Right atrium auricular region (tissue), 2 donors: ENCODE data around the gene PCDHGC4. TPM values are rescaled to one million over a fixed set of nuclear protein-coding genes. Genes with fewer than 3 reads are reported as not detected.

Experiments
- DNase-seq: peaks from one replicate; pipeline ENCODE4 v3.0.0-alpha.2; 2019; ENCODE audit warnings: low spot score
- H3K27ac ChIP-seq, 2 donors: fragments of 200-600 bp; sonication (generic); 1 replicate in 1 of 2; 2 replicates in 1 of 2; pipeline ENCODE4 v1.5.1; 2016 to 2019
- H3K27me3 ChIP-seq, 2 donors: fragments of 200-600 bp; sonication (generic); one replicate each; pipeline versions ENCODE4 v1.5.1 to v1.6.0; 2017 to 2019
- H3K36me3 ChIP-seq: fragments of 200-600 bp; sonication (generic); one replicate; pipeline ENCODE4 v1.5.1; 2016
- H3K4me1 ChIP-seq, 2 donors: fragments of 200-600 bp; sonication (generic); one replicate each; pipeline versions ENCODE4 v1.5.1 to v1.6.0; 2017 to 2019
- H3K4me3 ChIP-seq, 2 donors: fragments of 200-600 bp; sonication (generic); 1 replicate in 1 of 2; 2 replicates in 1 of 2; pipeline ENCODE4 v1.5.1; 2017 to 2019; ENCODE audit warnings: mild to moderate bottlenecking in 1 of 2, moderate library complexity in 1 of 2
- H3K9me3 ChIP-seq, 2 donors: fragments of 200-600 bp; sonication (generic); one replicate each; pipeline ENCODE4 v1.5.1; 2019
- total RNA-seq, 2 donors: library from RNA; depleted of rRNA; stranded (reverse); fragments of >200 nt; gene quantifications; one replicate each; pipeline ENCODE4 v1.1.0, GENCODE V29; 2016
- TF ChIP-seq, protein P1 (sequence below), 2 donors: fragments of 200-600 bp; sonication (generic); IDR thresholded peaks; one replicate each; pipeline ENCODE4 v1.5.1; 2019; ENCODE audit warnings: antibody characterized with exemption in 2 of 2

PCDHGC4 gene
- total RNA-seq, 2 donors from 2014 or later = 1.5 to 1.7 TPM

DNA sequence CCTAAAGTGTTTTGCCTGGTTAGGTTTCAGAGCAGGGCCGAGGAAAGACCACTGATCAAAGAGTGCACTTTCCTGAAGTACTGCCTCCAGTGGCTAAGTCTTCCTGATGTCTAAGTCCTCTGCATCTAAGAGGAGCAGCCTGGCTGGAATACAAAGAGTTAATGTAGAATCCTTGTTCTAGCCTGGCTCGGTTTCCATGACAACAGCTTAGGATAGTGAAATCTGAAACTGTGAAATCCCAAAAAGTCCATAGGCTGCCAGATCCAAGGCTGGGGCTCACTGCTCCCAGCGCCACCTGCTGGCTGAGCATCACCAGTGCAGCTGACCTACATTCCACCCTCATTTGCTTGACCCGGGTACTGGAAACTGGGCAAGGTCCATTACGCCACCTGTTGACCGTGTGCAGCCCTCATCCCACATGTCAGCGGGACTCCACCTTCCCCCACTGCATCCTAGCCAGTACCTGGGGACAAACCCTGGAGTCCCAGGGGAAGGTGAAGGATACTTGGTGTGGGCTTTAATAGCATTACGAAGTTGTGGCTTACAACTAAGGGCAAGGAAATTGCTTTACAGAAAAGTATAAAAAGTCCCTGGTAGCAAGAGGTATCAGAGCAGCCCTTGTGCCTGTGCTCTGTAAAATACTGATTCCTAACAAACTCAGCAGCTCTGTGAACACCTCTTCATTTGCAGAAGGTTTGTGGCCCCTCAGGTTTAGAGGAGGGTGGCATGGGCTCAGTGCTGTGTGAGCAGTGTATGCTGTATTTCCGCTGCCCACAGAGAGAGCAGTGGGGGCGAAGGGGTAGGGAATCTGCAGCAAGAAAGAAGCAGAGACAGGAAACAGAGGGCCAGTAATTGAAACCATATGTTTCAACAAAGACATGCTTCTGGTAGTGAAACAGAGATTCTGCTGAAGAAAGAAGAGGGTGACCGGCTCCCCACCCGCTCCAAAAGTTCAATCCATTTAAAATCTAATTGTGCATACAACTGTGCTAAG is 40.1 kb downstream of the PCDHGC4 start:
- H3K4me1 ChIP-seq = peaks cover 0 to 64% of the 10 kb centered on the region in 2 donors
- TF ChIP-seq, protein P1, sequence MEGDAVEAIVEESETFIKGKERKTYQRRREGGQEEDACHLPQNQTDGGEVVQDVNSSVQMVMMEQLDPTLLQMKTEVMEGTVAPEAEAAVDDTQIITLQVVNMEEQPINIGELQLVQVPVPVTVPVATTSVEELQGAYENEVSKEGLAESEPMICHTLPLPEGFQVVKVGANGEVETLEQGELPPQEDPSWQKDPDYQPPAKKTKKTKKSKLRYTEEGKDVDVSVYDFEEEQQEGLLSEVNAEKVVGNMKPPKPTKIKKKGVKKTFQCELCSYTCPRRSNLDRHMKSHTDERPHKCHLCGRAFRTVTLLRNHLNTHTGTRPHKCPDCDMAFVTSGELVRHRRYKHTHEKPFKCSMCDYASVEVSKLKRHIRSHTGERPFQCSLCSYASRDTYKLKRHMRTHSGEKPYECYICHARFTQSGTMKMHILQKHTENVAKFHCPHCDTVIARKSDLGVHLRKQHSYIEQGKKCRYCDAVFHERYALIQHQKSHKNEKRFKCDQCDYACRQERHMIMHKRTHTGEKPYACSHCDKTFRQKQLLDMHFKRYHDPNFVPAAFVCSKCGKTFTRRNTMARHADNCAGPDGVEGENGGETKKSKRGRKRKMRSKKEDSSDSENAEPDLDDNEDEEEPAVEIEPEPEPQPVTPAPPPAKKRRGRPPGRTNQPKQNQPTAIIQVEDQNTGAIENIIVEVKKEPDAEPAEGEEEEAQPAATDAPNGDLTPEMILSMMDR (IDR thresholded peaks at IDR 0.05) = peak; percentile 99 to 100
- no peaks in the 10 kb centered on the region for H3K27me3 ChIP-seq
- no peak overlapping the region for H3K4me3 ChIP-seq
- peak; percentile 96 for DNase-seq
- H3K36me3 ChIP-seq = peaks cover 50% of the 10 kb centered on the region
- H3K9me3 ChIP-seq = no peaks in the 10 kb centered on the region
- H3K27ac ChIP-seq = peak overlapping the region; percentile 38 to 66

- Histone ChIP-seq H3K4me1 (peaks cover 0 to 62% of the 10 kb centered on the region in 2 donors), H3K27ac (peak overlapping the region; percentile 38 to 66), H3K36me3 (peaks cover 44% of the 10 kb centered on the region), H3K9me3 (no peaks in the 10 kb centered on the region), H3K27me3 (no peaks in the 10 kb centered on the region), H3K4me3 (no peak overlapping the region)
- TF ChIP-seq, protein P1 (IDR thresholded peaks at IDR 0.05) = no peak
- DNase-seq = no peak
These were observed 40.8 kb downstream of the PCDHGC4 start for GRCh38 chr5:141525653-141526052.

- Histone ChIP-seq H3K9me3 (no peaks in the 10 kb centered on the region), H3K4me3 (no peak overlapping the region), H3K27me3 (no peaks in the 10 kb centered on the region), H3K27ac (peak overlapping the region; percentile 73 to 77), H3K36me3 (peaks cover 48% of the 10 kb centered on the region), H3K4me1 (peaks cover 0 to 45% of the 10 kb centered on the region in 2 donors)
- no peak for DNase-seq
- TF ChIP-seq, protein P1 (IDR thresholded peaks at IDR 0.05) = no peak
These were observed 42.6 kb downstream of the PCDHGC4 start for GRCh38 chr5:141527426-141527825.

DNA sequence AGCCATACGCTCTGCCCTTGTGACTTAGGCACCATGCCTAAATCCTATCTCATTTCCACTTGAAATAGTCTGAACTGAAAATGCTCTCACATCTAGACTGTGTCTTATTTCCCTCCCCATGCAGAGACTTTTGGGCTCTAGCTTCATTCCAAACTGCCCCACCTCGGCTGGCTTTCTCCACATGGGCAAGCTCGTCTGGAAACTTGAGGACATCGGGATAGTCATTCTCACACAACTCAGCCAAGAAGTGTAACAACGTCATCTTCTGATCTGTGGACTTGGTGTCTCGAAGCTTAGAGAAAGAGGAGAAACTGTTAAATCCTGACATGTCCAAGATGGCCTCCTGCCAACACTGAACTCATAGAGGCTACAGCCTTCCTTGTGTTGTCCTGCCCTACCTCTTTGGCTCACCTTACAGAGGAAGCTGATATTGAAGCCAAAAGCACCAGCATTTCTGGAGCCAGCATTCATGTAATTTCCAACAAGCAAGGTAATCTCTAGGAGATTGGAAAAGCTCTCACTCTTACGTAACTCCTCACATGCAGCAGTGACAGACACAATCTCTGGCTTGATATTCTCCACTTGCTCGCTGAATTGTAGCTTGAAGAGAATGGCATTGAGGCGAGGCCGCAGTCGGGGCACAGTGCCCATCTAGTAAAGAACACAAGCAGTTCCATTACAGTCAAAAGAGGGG is 43.6 kb downstream of the PCDHGC4 start:
- Histone ChIP-seq H3K9me3 (no peaks in the 10 kb centered on the region), H3K4me1 (peaks cover 0 to 40% of the 10 kb centered on the region in 2 donors), H3K27me3 (no peaks in the 10 kb centered on the region), H3K4me3 (no peak overlapping the region), H3K27ac (peak overlapping the region; percentile 73 to 77), H3K36me3 (peaks cover 53% of the 10 kb centered on the region)
- TF ChIP-seq, protein P1 (IDR thresholded peaks at IDR 0.05) = no peak
- DNase-seq = peak; percentile 89

GRCh38 chr5:141529002-141529401 is 44.2 kb downstream of the PCDHGC4 start:
- DNase-seq = no peak
- Histone ChIP-seq H3K27me3 (no peaks in the 10 kb centered on the region), H3K4me1 (peaks cover 0 to 38% of the 10 kb centered on the region in 2 donors), H3K4me3 (no peak overlapping the region), H3K9me3 (no peaks in the 10 kb centered on the region), H3K36me3 (peaks cover 53% of the 10 kb centered on the region), H3K27ac (peak overlapping the region; percentile 73 to 77)
- TF ChIP-seq, protein P1 (IDR thresholded peaks at IDR 0.05) = no peak
